Measurements from ENCODE around the gene ASTN1.

DNA sequence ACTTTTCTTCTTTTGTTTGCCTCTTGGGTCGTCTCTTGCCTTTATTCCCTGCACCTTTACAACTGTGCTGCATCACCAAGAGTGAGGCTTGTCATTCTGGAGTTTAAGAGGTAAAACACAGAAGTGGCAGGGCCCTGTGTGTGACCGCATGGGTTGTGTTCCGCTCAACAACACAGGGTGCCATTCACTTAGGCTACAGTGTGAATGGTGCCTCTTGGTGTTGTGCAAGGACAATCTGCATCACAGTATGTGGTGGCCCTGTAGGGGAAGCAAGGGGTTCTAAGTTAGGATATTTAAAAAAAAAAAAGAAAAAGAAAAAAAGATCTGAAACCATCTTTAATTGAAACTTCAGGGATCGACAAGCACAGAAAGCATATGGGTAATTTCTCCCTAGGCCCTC lies 44.4 kb upstream of the ASTN1 start:
- TF ChIP-seq, protein P1, sequence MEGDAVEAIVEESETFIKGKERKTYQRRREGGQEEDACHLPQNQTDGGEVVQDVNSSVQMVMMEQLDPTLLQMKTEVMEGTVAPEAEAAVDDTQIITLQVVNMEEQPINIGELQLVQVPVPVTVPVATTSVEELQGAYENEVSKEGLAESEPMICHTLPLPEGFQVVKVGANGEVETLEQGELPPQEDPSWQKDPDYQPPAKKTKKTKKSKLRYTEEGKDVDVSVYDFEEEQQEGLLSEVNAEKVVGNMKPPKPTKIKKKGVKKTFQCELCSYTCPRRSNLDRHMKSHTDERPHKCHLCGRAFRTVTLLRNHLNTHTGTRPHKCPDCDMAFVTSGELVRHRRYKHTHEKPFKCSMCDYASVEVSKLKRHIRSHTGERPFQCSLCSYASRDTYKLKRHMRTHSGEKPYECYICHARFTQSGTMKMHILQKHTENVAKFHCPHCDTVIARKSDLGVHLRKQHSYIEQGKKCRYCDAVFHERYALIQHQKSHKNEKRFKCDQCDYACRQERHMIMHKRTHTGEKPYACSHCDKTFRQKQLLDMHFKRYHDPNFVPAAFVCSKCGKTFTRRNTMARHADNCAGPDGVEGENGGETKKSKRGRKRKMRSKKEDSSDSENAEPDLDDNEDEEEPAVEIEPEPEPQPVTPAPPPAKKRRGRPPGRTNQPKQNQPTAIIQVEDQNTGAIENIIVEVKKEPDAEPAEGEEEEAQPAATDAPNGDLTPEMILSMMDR (conservative IDR thresholded peaks at IDR 0.05; ENCODE audit: low read depth, low read length), result no peak
- TF ChIP-seq POLR2A (IDR thresholded peaks at IDR 0.05; ENCODE audit: low read depth, low read length) (no peak), BHLHE40 (IDR thresholded peaks at IDR 0.05; ENCODE audit: low read depth, low read length) (no peak), MXI1 (IDR thresholded peaks at IDR 0.05; ENCODE audit: borderline replicate concordance, low read depth, low read length) (no peak)

All from IMR-90 (cell line).